GM19455 (cell line): Measurements from ENCODE around the gene SLC2A9.

ENCODE experiments used
- ATAC-seq: cut with Tn5 transposase; IDR thresholded peaks from one replicate; pipeline ENCODE4 v1.9.1; 2021; ENCODE audit not compliant: unreplicated experiment

The SLC2A9 gene

DNA sequence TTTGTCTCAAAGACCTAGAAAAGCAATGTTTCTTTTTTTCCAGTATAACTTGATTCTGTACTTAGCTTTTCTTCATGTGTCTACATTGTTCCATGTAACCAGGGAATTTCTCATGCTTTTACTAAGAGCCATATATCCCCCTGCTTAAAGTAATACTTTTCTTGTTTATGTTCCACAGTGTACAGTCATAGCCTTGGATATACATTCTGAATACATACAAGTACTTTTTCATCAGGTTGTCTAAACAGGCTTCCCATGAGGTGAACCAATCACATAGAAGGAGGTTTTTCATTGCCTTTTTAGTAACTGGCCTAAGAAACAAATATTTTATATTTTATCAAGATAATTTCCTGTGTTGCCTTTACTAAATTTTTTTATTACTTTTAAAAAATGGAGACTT lies 52.8 kb downstream of the SLC2A9 start:
- no peak for ATAC-seq

- no peak for ATAC-seq
Measured at GRCh38 chr4:9964879-9965278, 56.4 kb downstream of the SLC2A9 start.

GRCh38 chr4:9963328-9963727 lies 58.0 kb downstream of the SLC2A9 start:
- no peak for ATAC-seq

- ATAC-seq = no peak
Measured at GRCh38 chr4:9962611-9963314, 58.5 kb downstream of the SLC2A9 start.

GRCh38 chr4:9954468-9954867 lies 66.8 kb downstream of the SLC2A9 start:
- ATAC-seq = no peak

- no peak for ATAC-seq
Measured at GRCh38 chr4:9953089-9953488, 68.2 kb downstream of the SLC2A9 start.

DNA sequence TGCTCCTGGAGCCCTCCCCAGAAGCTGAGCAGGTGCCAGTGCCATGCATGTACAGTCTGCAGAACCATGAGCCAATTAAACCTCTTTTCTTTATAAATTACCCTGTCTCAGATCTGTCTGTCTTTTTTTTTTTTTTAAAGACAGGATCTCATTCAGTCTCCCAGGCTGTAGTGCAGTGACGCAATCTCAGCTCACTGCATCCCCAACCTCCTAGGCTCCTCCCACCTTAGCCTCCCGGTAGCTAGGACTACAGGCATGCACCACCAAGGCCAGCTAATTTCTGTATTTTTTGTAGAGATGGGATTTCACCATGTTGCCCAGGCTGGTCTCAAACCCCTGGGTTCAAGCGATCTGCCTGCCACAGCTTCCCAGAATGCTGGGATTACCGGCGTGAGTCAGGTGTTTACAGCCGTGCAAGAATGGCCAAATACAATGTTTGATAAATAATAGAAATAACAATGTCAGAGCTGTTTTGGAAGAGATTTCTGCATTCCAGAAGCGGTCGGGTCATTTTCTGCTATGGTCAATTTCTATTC lies 68.8 kb downstream of the SLC2A9 start:
- no peak for ATAC-seq

DNA sequence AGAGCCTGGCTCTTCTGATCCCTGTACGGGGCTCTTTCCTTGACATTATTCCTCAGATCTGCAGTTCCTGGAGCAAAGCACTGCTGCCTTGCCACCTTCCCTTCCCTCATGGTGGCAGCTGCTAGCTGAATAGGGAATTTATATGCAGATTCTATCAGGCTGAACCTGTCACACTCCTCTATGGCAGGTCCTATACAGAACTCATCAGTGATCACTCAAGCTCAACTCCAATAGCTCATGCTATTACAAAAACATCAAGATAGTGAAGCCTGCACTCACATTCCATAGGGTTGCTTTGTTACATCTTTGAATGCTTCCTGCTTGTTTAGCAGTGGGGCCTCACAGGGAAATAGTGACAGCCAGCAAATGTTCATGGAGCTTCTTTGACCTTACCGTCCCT lies 71.7 kb downstream of the SLC2A9 start:
- no peak for ATAC-seq

DNA sequence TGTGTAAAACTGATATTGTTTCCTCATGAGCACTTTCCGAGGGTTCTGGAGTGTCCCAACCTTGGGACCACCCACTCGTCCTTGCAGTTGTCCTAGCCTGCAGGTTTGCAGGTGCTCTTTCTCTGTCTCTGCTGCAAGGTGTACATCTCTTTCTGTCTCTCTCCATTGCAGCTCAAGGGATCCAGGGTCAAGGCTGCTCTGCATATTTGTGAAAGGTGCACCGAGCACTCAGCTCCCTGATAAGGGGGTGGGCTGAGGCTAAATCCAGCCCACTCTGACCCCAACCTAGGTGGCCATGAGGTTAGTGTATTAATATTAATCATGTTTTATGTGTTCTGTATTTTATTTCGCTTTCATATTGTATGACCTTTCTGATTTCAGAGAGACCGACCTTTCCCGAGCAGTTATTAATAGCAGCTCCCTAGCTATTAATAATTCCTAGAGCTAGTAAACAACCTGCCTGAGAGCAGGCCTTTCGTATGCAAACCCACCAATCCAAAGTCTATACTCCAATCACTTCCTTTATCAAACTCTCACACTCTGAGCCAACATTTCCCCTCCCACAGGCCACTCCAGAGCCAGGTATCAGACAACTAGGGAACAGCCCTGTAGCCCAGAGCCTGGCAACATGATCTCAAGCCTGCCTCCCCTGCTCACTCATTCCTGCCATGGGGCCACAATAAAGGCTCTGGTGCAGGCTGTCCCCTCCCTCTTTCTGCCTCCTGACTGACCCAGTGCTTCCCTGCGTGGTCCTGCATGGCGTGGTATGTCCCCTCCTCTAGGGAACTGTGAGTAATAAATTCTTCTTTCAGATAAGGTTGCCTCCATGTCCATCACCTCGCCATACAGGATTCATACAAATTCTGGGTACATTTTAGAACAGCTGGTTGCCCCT lies 73.9 kb downstream of the SLC2A9 start:
- ATAC-seq = no peak

DNA sequence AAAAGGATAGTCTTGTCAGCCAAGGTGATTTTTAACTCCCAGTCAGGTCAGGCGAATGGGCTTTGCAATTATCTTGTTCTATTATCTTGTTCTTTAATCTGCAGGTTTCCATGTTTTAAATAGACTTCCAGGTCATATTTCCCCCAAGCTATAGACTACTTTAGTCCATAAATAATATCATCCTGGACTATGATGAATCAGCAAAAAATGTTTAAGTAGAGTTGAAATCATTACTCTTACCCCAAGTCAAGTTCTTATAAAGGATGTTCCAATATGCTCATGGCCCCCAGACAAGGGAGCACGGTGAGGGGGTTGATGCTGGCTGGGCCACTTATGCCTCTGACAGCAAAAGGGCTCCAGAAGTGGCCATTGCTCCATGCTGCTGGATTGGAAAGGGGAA lies 75.1 kb downstream of the SLC2A9 start:
- ATAC-seq = no peak

- no peak for ATAC-seq
Measured at GRCh38 chr4:9944431-9945425, 76.6 kb downstream of the SLC2A9 start.

- no peak for ATAC-seq
Measured at GRCh38 chr4:9943761-9944160, 77.5 kb downstream of the SLC2A9 start.

DNA sequence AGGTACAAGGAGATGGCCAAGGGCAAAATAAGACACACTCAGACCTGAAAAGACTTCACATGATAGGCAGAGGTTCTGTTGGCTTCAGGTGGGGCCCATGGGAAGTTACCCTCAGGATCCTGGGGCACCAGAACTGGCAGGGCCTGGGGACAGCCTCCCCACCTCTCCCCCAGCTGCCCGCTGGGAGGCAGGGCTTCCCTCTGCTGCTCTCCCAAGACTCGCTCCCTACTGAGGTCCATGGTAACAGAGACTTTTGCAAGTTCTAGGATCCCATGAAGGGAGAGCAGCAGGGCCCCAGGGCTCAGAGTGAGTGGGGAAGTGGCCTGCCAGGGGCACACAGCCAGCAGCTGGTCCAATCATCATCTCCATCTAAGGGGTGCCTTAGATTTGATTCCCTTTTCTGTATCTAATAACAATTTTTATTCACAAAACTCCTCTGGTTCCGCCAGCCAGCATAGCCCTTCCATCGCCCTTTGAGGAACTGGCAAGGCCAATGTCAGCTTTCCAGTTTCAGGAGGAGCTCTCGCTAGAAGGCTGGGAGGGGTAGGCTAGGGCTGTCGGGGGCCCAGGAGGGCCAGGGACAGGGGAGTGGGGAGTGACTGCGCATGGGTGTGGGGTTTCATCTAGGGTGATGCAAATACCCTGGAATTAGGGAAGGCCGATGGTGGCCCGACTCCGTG lies 78.2 kb downstream of the SLC2A9 start:
- ATAC-seq = no peak

DNA sequence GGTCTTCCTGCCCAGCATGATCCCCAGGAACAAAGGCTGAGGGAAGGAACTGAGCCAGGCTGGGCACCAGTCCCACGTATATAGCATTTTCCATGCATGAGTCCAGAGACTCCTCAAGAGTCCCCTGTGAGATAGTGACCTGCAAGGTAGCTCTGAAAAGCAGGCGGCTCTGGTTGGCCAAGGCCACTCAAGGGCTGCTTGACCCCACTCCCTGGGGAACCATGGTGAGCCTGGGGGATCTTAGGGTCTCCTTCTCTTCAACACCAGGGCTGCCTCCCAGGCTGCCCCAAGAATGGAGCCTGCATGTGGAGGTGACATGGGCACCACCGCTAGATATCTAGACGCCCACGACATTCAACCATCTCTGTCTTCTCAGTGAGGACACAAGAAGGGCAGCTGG lies 79.2 kb downstream of the SLC2A9 start:
- no peak for ATAC-seq

DNA sequence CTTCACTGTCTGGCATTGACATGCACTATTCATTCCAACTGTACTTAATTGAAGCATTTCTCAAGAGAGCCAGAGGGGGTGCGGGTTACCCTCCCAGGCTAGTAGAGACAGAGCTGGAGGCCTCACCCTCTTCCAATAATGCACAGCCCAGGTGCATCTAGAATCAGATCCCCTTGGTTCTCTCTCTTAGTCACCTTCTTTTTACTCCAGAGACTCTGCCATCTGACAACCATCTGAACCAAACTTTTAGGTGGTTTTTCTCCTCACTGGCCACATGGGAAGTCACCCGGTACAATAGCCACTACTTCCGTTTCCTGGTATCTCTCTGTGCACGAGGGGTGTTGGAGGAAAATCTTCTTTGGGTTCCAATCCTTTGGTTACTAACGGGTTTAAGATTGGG lies 81.3 kb downstream of the SLC2A9 start:
- no peak for ATAC-seq

DNA sequence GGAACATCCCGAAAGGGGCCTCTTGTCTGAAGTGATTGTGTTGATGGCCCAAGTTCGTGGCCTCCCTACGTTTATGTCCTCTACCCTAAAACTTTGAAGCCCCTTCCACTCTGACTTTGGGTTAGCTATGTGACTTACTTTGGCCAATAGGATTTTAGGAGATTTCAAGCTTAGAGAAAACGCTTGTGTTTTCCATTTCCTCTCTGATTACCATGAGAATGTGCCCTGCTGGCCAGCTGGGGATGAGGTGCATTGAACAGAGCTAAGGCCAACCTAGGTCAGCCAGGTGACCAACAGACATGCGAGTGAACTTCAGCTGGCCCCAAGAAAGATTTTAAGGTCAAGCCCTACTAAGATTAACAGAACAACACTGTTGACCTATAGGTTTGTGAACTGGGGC lies 82.4 kb downstream of the SLC2A9 start:
- no peak for ATAC-seq

GRCh38 chr4:9937078-9937477 lies 84.2 kb downstream of the SLC2A9 start:
- ATAC-seq = no peak

DNA sequence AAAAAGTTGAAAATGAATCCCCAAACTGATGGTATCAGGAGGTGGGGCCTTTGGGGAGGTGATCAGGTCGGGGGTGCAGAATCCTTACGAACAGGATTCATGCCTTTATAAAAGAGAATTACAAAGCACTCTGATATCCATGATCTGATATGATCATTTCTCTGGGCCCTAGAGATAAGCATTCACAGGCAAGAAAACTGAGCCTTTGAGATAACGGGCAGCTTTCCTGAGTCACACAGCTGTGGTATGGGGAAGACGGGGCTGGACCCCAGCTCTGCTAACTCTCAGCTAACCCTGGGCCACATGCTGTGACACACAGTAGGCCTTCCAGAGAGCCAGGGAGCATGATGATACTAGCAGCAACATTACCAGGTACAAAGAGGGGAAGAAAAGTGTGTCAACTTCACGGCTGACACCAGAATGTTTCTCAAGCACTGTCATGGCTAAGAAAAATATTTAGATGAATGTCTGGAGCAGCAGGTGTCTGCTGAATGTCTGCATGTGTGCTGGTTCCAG lies 85.1 kb downstream of the SLC2A9 start:
- ATAC-seq = no peak

DNA sequence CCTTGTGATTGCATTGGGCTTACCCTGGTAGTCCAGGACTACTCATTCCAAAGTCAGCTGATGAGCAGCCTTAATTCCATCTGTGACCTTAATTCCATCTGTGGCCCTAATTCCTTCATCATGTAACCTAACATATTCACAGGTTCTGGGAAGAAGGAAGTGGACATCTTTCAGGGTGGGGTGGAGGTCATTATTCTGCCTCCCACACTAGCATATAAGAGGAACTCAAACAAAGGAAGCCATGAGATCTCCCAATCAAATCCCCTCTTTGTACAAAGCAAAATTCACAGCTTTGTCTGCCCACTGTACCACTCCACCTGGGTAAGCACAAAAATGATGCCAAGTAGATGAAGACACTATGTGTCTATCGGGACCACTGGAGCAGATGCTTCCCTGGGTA lies 87.3 kb downstream of the SLC2A9 start:
- ATAC-seq = no peak

DNA sequence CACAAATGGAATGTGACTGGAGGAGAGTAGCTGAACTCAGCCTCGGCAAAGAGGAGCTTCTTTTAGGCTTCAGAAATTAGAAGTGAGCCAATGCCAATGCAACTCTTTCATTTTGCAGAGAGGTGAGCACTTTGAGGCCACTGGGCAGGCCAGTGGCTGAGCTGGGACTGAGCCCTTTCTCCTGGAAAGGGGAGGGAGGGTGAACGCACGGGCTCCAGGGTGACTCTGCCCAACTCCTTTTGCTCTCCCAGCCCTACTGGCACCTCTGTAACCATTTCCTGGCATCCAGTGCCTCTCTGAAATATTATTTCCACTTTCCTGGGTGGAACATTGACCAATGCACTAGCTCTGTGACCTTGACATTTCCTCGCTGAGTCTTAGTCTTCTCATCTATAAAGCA lies 88.1 kb downstream of the SLC2A9 start:
- ATAC-seq = no peak
